HepG2 (cell line): ENCODE measurements around the gene ABHD3. TPM values are rescaled to one million over a fixed set of nuclear protein-coding genes. Genes with fewer than 3 reads are reported as not detected.

ENCODE experiments used
- FOXP4 ChIP-seq: sonication (generic); formaldehyde crosslinking; IDR thresholded peaks from 2 replicates; pipeline ENCODE4 v1.4.0; 2020; ENCODE audit warnings: missing genetic modification reagents
- KLF12 ChIP-seq: sonication (generic); formaldehyde crosslinking; IDR thresholded peaks from 2 replicates; pipeline ENCODE4 v1.4.0; 2020; ENCODE audit warnings: missing genetic modification reagents, borderline replicate concordance
- MED1 ChIP-seq: sonication (generic); formaldehyde crosslinking; IDR thresholded peaks from 2 replicates; pipeline ENCODE4 v1.4.0; 2020; ENCODE audit warnings: missing genetic modification reagents
- MIER2 ChIP-seq: IDR thresholded peaks from 2 replicates; pipeline ENCODE4 v1.6.1; 2016; ENCODE audit warnings: missing biosample characterization, missing genetic modification reagents
- NCOR1 ChIP-seq: fragments of 200-600 bp; sonication (generic); IDR thresholded peaks from 2 replicates; pipeline ENCODE4 v1.7.0; 2017; ENCODE audit warnings: antibody characterized with exemption, low read length, borderline replicate concordance
- PRMT3 ChIP-seq: sonication (generic); formaldehyde crosslinking; IDR thresholded peaks from 2 replicates; pipeline ENCODE4 v1.8.1; 2022; ENCODE audit warnings: low read depth, mild to moderate bottlenecking, moderate library complexity, missing genetic modification reagents, borderline replicate concordance
- RBAK ChIP-seq: sonication (generic); formaldehyde crosslinking; IDR thresholded peaks from 2 replicates; pipeline ENCODE4 v1.5.1; 2020; ENCODE audit warnings: mild to moderate bottlenecking, missing genetic modification reagents
- REL ChIP-seq: sonication (generic); formaldehyde crosslinking; conservative IDR thresholded peaks from 2 replicates; pipeline ENCODE4 v1.8.0; 2022; ENCODE audit warnings: mild to moderate bottlenecking, missing genetic modification reagents, moderate library complexity
- SNAPC2 ChIP-seq: sonication (generic); formaldehyde crosslinking; IDR thresholded peaks from 2 replicates; pipeline ENCODE4 v1.8.1; 2022; ENCODE audit warnings: mild to moderate bottlenecking, missing genetic modification reagents
- TP53 ChIP-seq: sonication (generic); formaldehyde crosslinking; conservative IDR thresholded peaks from 2 replicates; pipeline ENCODE4 v1.4.0; 2020; ENCODE audit warnings: missing genetic modification reagents
- XRCC5 ChIP-seq: fragments of 200-400 bp; formaldehyde crosslinking; optimal IDR thresholded peaks from 2 replicates; pipeline ENCODE3; 2017; ENCODE audit warnings: mild to moderate bottlenecking, low read length
- YEATS4 ChIP-seq: sonication (generic); formaldehyde crosslinking; IDR thresholded peaks from 2 replicates; pipeline ENCODE4 v1.4.0; 2020; ENCODE audit warnings: missing genetic modification reagents, borderline replicate concordance
- ZEB1 ChIP-seq: IDR thresholded peaks from 2 replicates; pipeline ENCODE4 v1.6.1; 2012; ENCODE audit warnings: mild to moderate bottlenecking, low read depth, inconsistent platforms; ENCODE audit not compliant: insufficient replicate concordance
- ZNF317 ChIP-seq: sonication (generic); formaldehyde crosslinking; IDR thresholded peaks from 2 replicates; pipeline ENCODE4 v1.5.0; 2020; ENCODE audit warnings: mild to moderate bottlenecking, missing genetic modification reagents
- ZNF672 ChIP-seq: sonication (generic); formaldehyde crosslinking; IDR thresholded peaks from 2 replicates; pipeline ENCODE4 v1.8.1; 2022; ENCODE audit warnings: missing genetic modification reagents
- ZNF782 ChIP-seq: sonication (generic); formaldehyde crosslinking; IDR thresholded peaks from 2 replicates; pipeline ENCODE4 v1.4.0; 2020; ENCODE audit warnings: missing genetic modification reagents, mild to moderate bottlenecking, borderline replicate concordance
- ZNF788 ChIP-seq: sonication (generic); formaldehyde crosslinking; IDR thresholded peaks from 2 replicates; pipeline ENCODE4 v1.5.0; 2020; ENCODE audit warnings: mild to moderate bottlenecking, missing genetic modification reagents, borderline replicate concordance
- ZNF879 ChIP-seq: sonication (generic); formaldehyde crosslinking; IDR thresholded peaks from 2 replicates; pipeline ENCODE4 v1.8.1; 2023; ENCODE audit warnings: missing genetic modification reagents
- ZUFSP ChIP-seq: sonication (generic); formaldehyde crosslinking; IDR thresholded peaks from 2 replicates; pipeline ENCODE4 v1.9.0; 2021; ENCODE audit warnings: missing genetic modification reagents, mild to moderate bottlenecking, borderline replicate concordance
- polyA plus RNA-seq, 8 experiments: library from polyadenylated mRNA; depleted of rRNA in 3 of 8; stranded (reverse) in 7 of 8; unstranded in 1 of 8; fragments of >200 nt; fragmentation: Illumina TruSeq in 4 of 8; extraction: Trizol in 4 of 8; gene quantifications; 2 replicates each; pipeline versions ENCODE4 v1.2.1 to v1.2.3, GENCODE V29; 2011 to 2016; ENCODE audit warnings: low read depth in 4 of 8, missing spikeins in 1 of 8, mixed read lengths in 1 of 8; ENCODE audit not compliant: insufficient read depth in 1 of 8
- total RNA-seq, 5 experiments: library from RNA; depleted of rRNA; stranded (reverse); fragments of >200 nt; fragmentation: Illumina TruSeq; extraction: Trizol; gene quantifications; 2 replicates each; pipeline ENCODE4 v1.2.3, GENCODE V29; 2016; ENCODE audit warnings: low read depth in 1 of 5
- TF ChIP-seq, protein P1 (sequence below), 2 experiments: sonication (generic) in 1 of 2; formaldehyde crosslinking in 1 of 2; IDR thresholded peaks; 2 replicates each; pipeline versions ENCODE4 v1.6.1 to v1.9.0; 2014 to 2022; ENCODE audit warnings: antibody characterized with exemption in 1 of 2, borderline replicate concordance in 1 of 2, inconsistent platforms in 1 of 2, low read depth in 1 of 2, missing genetic modification reagents in 1 of 2

ABHD3 gene
- total and polyA plus RNA-seq, 2 of the 13 experiments (the other 11 are each of a cell fraction or from before 2014, with no cell fraction given) = 32.1 to 40.2 TPM

- TF ChIP-seq KLF12 (no peak), NCOR1 (no peak), FOXP4 (no peak), REL (CRISPR knock-in tag) (no peak), MED1 (CRISPR knock-in tag) (peak; percentile 65), YEATS4 (CRISPR knock-in tag) (peak; percentile 68), ZNF879 (no peak), MIER2 (0 out of 2 replicates have a peak, but pooled peaks have one; percentile 22), TP53 (CRISPR knock-in tag) (no peak), ZNF788 (CRISPR knock-in tag) (peak; percentile 41; the same call in 1 of the 2 replicates), ZNF782 (CRISPR knock-in tag) (no peak; the same call in 1 of the 2 replicates), XRCC5 (peak; percentile 39), PRMT3 (CRISPR knock-in tag) (no peak), RBAK (no peak), SNAPC2 (no peak), ZNF672 (CRISPR knock-in tag) (no peak), ZUFSP (no peak), ZNF317 (CRISPR knock-in tag) (peak; percentile 74), ZEB1 (no peak)
- TF ChIP-seq, protein P1, sequence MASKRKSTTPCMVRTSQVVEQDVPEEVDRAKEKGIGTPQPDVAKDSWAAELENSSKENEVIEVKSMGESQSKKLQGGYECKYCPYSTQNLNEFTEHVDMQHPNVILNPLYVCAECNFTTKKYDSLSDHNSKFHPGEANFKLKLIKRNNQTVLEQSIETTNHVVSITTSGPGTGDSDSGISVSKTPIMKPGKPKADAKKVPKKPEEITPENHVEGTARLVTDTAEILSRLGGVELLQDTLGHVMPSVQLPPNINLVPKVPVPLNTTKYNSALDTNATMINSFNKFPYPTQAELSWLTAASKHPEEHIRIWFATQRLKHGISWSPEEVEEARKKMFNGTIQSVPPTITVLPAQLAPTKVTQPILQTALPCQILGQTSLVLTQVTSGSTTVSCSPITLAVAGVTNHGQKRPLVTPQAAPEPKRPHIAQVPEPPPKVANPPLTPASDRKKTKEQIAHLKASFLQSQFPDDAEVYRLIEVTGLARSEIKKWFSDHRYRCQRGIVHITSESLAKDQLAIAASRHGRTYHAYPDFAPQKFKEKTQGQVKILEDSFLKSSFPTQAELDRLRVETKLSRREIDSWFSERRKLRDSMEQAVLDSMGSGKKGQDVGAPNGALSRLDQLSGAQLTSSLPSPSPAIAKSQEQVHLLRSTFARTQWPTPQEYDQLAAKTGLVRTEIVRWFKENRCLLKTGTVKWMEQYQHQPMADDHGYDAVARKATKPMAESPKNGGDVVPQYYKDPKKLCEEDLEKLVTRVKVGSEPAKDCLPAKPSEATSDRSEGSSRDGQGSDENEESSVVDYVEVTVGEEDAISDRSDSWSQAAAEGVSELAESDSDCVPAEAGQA (IDR thresholded peaks at IDR 0.05; ENCODE audit: low read depth) = no peak
- TF ChIP-seq, protein P1 (CRISPR knock-in tag; IDR thresholded peaks at IDR 0.05; ENCODE audit: borderline replicate concordance) = no peak
Observed at GRCh38 chr18:21704603-21705364, at the start of gene ABHD3 (continued).
